GM21723 (cell line): ENCODE data around the gene COL7A1.
"Not testable (repeated sequence)": the region's sequence is repeated elsewhere in the genome, so short reads cannot be mapped to it uniquely, and the experiment has no call there.

Experiments
- ATAC-seq: cut with Tn5 transposase; IDR thresholded peaks from one replicate; pipeline ENCODE4 v1.9.1; 2021; ENCODE audit warnings: mild to moderate bottlenecking, moderate library complexity; ENCODE audit not compliant: unreplicated experiment

COL7A1 gene

GRCh38 chr3:48564667-48565066 lies 30.5 kb downstream of the COL7A1 start:
- no peak for ATAC-seq

- no peak for ATAC-seq
These were observed 31.1 kb downstream of the COL7A1 start for GRCh38 chr3:48564022-48564421.

GRCh38 chr3:48563382-48563918 lies 31.7 kb downstream of the COL7A1 start, which contains the start of gene UCN2:
Gene UCN2, minus strand, starts transcription at chr3:48563781. Its CDS starts 657 bp downstream, at chr3:48563124.
- ATAC-seq, result no peak

GRCh38 chr3:48562367-48563095 lies 32.6 kb downstream of the COL7A1 start:
- ATAC-seq, result no peak

GRCh38 chr3:48561045-48561736 lies 33.9 kb downstream of the COL7A1 start:
- ATAC-seq, result no peak

GRCh38 chr3:48560648-48561018 lies 34.5 kb downstream of the COL7A1 start:
- no peak for ATAC-seq

- no peak for ATAC-seq
These were observed 36.5 kb downstream of the COL7A1 start for GRCh38 chr3:48558493-48559134.

- ATAC-seq, result peak; percentile 83
These were observed 38.1 kb downstream of the COL7A1 start, which contains the start of gene PFKFB4 for GRCh38 chr3:48556796-48557626. Gene PFKFB4, minus strand, starts transcription at chr3:48556803. Its CDS starts 26 bp downstream, at chr3:48556777.

GRCh38 chr3:48555949-48556795 lies 39.0 kb downstream of the COL7A1 start:
- no peak for ATAC-seq

GRCh38 chr3:48555231-48555948 lies 39.7 kb downstream of the COL7A1 start:
- ATAC-seq, result no peak

- no peak for ATAC-seq
These were observed 41.0 kb downstream of the COL7A1 start for GRCh38 chr3:48553886-48554845.

GRCh38 chr3:48553361-48553760 lies 41.8 kb downstream of the COL7A1 start:
- no peak for ATAC-seq

- no peak for ATAC-seq
These were observed 42.8 kb downstream of the COL7A1 start for GRCh38 chr3:48552111-48552951.

GRCh38 chr3:48551651-48552050 lies 43.5 kb downstream of the COL7A1 start:
- not testable (repeated sequence) for ATAC-seq

GRCh38 chr3:48548729-48549705 lies 46.1 kb downstream of the COL7A1 start:
- ATAC-seq, result peak; percentile 68

GRCh38 chr3:48548126-48548525 lies 47.0 kb downstream of the COL7A1 start:
- ATAC-seq, result no peak
